NCI-H128 (cell line): ENCODE data around the gene RMI2.
A peak's percentile ranks its signal among the peaks of the same experiment; 100 is the strongest.
"Not testable (repeated sequence)": the region's sequence is repeated elsewhere in the genome, so short reads cannot be mapped to it uniquely, and the experiment has no call there.

ENCODE experiments used
- DNase-seq: peaks from one replicate; lab custom pipeline; 2025; ENCODE audit not compliant: unreplicated experiment; lab: John Stamatoyannopoulos, UW

RMI2 gene

DNA sequence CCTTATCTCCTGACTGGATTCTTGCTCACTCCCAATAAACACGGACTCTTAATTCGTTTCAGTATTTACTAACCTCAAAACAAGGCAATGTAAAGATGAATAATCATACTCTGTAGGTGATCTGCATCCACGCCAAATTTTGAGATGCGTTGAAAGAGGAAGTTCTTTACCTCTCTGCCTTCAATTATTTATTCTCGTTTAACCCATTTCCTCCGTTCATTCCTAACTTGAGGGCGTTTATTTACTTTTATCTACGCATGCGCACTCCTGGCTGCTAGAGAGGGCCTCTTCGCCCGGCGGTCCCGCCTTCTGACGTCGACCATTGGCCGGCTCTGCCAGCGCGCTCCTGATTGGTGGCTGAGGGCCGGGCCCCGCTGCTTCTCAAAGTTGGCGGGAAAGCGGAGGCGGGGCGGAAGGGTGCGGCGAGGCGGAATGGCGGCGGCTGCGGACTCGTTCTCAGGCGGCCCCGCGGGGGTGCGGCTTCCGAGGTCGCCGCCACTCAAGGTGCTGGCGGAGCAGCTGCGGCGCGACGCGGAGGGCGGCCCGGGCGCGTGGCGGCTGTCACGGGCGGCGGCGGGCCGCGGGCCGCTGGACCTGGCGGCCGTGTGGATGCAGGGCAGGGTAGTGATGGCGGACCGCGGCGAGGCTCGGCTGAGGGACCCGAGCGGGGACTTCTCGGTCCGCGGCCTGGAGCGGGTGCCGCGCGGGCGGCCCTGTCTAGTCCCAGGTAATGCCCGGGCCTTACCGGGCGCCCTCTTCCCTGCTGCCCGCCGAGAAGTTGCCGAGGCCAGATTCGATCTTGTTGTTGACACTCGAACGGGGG lies at the start of gene RMI2:
RMI2 (plus strand) TSS at position 420 of the 823 bp plus-strand sequence; CDS start at position 433, 13 bp downstream.
- peak; percentile 84 for DNase-seq

DNA sequence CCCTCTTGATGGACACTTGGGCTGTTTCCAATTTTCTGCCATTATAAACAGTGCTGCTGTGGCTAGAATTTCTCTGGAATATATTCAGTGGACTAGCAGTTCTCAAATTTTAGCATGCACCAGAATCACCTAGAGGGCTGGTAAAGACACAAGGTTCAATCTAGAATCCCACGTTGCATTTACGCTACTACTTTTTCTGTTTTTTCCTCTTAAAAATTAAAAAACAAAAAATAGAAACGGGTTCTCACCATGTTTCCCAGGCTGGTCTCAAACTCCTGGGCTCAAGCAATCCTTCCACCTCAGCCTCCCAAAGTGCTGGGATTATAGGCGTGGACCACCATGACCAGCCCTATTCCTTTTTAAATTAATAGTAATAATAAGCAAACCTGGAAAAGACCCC lies 49.6 kb upstream of the RMI2 start:
- DNase-seq: no peak

GRCh38 chr16:11296351-11296705 lies 48.9 kb upstream of the RMI2 start:
- DNase-seq: no peak

- no peak for DNase-seq
Observed at GRCh38 chr16:11296706-11297491, 48.4 kb upstream of the RMI2 start.

DNA sequence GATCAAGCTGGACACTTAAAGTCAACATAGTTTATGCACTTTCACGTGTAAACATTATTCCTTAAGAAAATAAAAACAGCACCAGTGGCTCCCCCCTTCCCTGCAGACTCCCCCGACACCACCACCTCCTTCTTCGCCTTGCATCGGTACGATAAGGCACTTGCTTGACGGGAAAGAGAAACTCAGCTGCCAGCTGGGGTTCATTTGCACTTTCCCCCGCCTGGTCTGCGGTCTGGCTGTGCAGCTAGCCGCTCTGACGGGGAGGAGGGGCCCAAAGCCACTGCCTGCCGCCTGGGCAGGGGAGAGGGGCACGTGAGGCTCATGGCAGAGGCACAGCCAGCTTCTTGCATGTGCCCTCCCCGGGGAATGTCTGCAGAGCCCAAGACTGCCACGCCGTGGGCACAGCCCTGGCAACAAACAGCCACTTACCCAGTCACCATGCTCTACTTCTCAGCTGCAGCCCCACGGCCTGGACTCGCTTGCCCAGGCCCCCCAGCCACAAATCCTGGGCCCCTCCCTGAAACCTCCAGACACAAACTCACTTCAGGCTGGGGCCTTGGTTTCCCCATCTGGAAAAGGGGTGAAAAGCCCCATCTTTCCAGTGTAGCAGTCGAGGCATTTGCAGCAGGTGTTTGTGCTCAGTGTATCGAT lies 47.6 kb upstream of the RMI2 start:
- DNase-seq: peak; percentile 19

DNA sequence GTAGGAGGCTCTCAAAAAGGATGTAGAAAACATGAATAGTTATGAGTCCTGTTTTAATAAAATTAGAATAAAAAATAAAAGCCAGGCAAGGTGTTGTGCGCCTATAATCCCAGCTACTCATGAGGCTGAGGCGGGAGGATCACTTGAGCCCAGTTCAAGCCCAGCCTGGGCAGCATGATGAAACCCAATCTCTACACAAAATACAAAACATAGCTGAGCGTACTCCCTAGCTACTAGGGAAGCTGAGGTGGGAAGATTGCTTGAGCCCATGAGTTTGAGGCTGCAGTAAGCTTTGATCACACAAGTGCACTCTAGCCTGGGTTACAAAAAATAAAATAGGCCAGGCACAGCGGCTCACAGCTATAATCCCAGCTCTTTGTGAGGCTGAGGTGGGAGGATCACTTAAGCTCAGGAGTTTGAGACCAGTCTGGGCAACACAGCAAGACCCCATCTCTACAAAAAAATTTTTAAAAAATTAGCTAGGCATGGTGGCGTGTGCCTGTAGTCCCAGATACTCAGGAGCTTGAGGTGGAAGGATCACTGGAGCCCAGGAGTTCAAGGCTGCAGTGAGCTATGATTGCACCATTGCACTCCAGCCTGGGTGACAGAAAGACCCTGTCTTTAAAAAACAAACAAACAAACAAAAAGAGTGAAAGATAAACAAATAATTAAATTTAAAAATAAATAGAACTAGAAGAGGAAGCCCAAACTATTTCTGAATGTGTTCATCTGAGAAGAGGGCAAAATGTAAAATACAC lies 46.9 kb upstream of the RMI2 start:
- no peak for DNase-seq

GRCh38 chr16:11298950-11299547 lies 46.2 kb upstream of the RMI2 start:
- not testable (repeated sequence) for DNase-seq

GRCh38 chr16:11299865-11300559 lies 45.2 kb upstream of the RMI2 start:
- no peak for DNase-seq

DNA sequence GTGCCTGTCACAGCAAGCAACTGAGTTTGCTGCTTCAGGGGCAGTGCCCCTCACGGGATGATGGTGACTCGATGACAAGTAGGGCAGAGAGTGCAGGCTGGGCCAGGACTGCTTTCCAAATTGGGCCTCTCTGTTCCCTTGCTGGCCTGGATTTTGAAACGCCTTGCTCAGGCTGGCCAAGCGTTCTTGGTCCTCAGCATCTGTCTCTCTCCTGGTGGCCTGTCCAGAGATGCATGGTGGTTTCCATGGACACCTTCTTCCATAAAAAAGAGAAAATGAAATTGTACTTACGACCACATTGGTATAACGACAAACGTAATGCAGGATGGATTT lies 44.7 kb upstream of the RMI2 start:
- DNase-seq: no peak

- DNase-seq: no peak
Observed at GRCh38 chr16:11301645-11302501, 43.4 kb upstream of the RMI2 start.

GRCh38 chr16:11302977-11303376 lies 42.3 kb upstream of the RMI2 start:
- DNase-seq: peak; percentile 35

GRCh38 chr16:11303405-11304138 lies 41.7 kb upstream of the RMI2 start:
- DNase-seq: no peak

DNA sequence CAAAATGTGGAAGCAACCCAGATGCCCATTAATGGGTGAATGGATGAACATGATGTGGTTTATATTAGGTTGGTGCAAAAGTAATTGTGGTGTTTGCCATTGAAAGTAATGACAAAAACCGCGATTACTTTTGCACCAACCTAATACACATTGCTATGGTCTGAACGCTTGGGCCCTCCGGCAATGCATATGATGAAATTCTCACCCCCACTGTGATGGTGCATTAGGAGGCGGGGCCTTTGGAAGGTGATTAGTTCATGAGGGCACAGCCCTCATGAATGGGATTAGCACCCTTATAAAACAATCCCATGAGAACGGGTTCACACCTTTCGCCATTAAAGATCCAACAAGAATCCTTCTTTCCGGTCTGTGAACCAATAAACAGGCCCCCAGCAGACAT lies 38.9 kb upstream of the RMI2 start:
- DNase-seq: no peak

- DNase-seq: no peak
Observed at GRCh38 chr16:11306997-11307638, 38.1 kb upstream of the RMI2 start.

GRCh38 chr16:11307639-11308492 lies 37.4 kb upstream of the RMI2 start:
- no peak for DNase-seq

DNA sequence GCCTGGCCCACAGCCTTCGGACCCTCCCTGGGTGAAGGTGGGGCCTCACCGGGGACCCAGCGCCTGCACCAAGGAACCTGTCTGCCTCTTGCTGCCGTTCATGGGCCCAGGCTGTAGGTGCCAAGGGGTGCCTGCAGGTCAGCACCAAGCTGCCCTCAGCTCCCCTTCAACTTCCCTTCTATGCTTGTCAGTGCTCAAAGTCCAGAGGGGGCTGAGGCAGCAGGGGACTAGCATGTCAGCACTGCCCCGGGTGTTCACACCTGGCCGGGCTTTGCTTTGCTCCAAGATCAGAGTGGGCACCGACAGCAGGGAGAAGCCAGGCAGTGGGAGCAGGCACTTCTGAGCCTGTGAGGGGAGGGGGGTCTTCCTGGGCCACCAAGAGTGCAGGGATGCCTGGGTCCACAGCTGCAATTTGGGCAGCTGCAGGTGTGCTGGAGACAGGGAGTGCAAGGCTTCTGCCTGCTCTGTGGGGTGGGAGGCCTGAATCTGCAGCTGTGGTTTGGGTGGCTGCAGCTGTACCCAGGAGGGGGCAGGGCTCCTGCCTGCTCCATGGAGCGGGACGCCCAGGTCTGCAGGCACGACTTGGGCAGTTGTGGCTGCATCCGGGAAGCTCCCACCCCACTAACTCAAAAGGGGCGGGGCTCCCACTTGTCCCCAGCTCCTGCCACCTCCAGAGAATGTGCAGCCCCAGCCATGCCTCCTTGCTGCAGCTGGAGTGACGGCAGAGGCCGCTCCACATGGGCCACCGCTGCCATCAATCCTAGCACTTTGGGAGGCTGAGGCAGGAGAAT lies 36.6 kb upstream of the RMI2 start:
- DNase-seq: no peak
